ENCODE measurements around the gene PRKAB1.

The PRKAB1 gene

GRCh38 chr12:119664642-119665041 is 3.3 kb upstream of the PRKAB1 start:
- peak; percentile 17 for DNase-seq

GRCh38 chr12:119665164-119665929 is 2.6 kb upstream of the PRKAB1 start:
- DNase-seq = peak; percentile 100

GRCh38 chr12:119666226-119666795 is 1.6 kb upstream of the PRKAB1 start:
- DNase-seq = peak; percentile 46

- DNase-seq = no peak
Measured at GRCh38 chr12:119666900-119667576, 895 bp upstream of the PRKAB1 start.

DNA sequence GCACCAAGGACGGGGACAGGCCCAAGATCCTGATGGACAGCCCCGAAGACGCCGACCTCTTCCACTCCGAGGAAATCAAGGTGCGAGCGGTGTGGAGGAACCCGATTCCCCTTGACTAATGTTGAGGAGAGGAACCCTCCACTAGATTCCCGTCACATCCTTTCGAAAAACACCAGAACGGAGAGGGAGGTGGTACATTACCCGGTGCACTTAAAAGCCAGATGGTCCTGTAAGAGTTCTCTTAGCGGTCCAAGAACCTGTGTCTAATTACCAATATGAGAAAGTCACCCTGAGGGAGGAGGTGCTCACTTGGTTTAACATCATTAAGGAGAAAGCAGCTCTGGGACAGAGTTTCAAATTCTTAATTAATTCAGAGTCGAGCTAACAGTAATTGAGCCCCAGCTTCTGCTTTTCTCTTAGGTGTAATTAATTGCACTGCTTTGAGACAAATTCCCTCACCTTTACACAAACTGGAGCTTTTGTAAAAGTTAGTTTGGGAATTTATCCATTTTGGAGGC is 450 bp downstream of the PRKAB1 start:
- peak; percentile 32 for DNase-seq

GRCh38 chr12:119669744-119670472 is 2.0 kb downstream of the PRKAB1 start:
- DNase-seq = peak; percentile 43

GRCh38 chr12:119671070-119671469 is 3.1 kb downstream of the PRKAB1 start:
- DNase-seq = peak; percentile 41

DNA sequence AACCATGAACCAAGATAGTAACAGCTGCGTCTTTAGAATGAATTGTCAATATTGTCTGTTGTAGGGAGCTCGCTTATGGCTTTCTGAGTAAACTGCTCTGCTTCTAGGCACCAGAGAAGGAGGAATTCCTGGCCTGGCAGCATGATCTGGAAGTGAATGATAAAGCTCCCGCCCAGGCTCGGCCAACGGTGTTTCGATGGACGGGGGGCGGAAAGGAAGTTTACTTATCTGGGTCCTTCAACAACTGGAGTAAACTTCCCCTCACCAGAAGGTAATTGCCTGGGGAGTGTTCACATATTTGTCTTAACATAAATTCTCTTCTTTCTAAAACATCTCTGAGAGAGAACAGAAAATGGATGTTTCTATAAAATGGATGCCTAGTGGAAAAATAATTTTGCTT is 4.3 kb downstream of the PRKAB1 start:
- DNase-seq = peak; percentile 89

DNA sequence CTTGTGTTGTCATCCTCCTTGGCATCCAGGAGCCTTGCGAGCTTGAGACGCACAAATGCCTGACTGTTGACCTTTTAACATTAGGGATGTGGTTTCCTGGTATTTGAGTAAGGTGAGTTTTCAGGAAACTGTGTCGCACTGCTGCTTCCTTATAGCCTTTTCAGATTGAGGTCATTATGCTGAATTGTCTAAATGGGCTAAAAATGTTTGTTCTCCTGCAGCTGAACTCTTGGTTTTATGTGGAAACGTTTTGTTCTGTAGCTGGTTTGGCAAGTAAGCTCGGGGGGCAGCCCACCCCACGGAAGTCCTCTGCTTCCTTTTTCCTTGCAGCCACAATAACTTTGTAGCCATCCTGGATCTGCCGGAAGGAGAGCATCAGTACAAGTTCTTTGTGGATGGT is 5.7 kb downstream of the PRKAB1 start:
- no peak for DNase-seq

- DNase-seq = no peak
Measured at GRCh38 chr12:119674560-119674959, 6.6 kb downstream of the PRKAB1 start.

GRCh38 chr12:119676022-119676421 is 8.1 kb downstream of the PRKAB1 start:
- DNase-seq = no peak

GRCh38 chr12:119676573-119676972 is 8.6 kb downstream of the PRKAB1 start:
- DNase-seq = peak; percentile 31

- DNase-seq = no peak
Measured at GRCh38 chr12:119678459-119678858, 10.5 kb downstream of the PRKAB1 start.

GRCh38 chr12:119679081-119679480 is 11.1 kb downstream of the PRKAB1 start:
- no peak for DNase-seq

DNA sequence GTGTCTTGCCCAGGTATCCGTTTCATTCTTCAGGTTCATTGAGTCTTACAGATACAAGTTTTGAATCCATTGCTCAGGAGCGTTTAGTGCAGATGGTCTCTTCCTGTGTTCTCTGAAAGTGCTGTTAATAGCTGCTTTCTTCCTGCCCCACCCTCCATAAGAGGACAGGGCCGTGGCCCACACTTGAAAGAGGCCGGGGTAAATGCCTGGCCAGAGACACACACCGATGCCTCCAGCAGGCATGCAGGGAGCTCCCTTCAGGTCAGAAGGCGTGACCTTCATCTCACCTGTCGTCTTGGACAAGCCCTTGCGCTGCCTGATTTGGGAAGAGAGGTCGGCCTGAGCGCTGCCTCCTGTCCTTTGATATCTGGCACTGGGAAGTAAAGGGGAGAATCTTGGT is 11.6 kb downstream of the PRKAB1 start:
- DNase-seq = no peak

DNA sequence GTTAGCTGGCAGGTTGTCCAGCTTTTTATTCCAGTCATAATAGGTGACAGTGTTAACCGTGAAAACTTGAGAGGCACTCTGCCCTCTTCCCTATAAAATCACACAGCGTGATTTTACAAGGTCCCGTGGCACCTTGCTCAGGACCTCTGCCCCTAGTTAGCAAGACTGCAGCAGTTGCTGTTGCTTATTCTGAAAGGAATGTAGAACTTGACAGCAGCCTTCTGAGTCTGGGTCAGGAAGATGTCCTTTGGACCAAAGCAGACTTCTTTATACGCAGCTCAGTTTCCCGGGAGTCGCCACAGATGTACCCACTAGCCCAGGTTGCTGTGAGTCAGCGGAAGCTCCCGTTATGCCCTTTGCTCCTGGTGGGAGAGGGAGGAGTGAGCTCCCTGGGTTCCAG is 13.2 kb downstream of the PRKAB1 start:
- no peak for DNase-seq

DNA sequence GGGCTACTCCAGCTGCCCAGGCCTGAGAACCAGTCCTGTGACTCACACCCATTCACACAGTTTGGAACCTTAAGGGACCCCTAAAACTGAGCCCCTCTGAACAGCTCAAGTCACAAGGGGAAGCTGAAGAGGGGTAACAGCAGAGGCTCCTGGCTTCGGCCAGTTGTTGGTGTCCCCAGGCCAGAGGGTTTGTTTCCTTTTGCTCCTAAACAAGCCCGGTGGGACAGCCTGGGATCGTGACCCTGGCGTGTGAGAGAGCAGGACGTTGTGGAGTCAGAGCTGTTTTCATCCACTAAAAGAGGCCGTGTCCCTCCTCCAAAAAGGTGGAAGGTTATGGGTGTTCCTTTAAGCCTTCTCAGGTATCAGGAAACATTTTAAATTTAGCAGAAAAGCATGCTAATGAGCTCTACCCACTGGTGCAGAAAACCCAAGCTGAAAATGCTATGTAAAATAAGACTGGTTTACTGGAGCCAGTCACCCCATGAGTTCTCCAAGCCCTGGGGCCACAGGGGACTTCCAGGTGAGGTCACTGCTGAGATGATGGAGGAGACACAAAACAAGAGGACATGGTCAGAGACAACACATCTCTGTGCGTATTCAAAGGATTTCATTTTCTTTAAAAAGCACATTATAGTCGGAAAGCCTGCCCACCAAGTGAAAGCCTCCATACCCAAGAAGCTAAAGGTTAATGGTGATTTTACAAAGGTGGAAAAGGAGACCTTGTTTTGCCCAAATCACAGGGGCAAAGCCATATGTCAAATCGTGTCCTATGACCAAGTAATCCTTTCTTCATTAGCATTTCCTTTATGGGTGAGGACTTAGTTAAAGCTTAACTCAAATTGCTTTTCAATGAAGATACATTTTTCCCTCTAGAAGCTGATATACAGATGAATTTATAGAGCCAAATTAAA is 14.1 kb downstream of the PRKAB1 start:
- peak; percentile 19 for DNase-seq

- peak; percentile 91 for DNase-seq
Measured at GRCh38 chr12:119682639-119683252, 14.8 kb downstream of the PRKAB1 start.

GRCh38 chr12:119683413-119683812 is 15.5 kb downstream of the PRKAB1 start:
- no peak for DNase-seq

GRCh38 chr12:119683816-119684215 is 15.9 kb downstream of the PRKAB1 start:
- no peak for DNase-seq

DNA sequence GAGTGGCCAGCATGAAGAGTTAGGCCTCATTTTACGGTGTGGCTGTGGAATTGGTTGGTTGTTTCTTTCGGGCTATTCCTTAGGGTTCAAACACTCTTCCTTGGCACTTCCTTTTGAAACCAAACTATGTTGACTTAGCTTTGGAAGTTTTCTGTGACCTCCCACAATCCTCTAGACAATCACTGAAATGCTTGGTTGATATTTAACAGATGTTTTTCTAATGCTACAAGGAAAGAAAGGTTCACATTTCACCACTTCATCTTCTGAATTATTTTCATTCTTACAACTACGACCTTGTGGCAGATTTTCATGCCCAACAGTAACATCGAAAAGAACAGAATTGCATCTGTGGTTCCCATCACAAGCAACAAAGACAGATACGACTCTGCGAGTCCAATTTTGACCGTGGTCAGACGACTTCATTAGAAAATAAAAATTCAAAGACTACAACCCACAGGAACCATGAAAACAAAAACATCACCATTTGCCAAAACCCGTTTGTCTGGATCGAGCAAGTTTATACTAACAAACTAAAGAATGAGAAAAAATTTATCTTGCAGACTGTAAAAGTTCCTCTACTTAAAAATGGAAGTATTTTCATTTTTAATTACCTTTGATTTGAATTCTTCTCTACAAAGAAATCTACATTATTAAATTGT is 16.9 kb downstream of the PRKAB1 start:
- DNase-seq = no peak

All from hematopoietic multipotent progenitor cell treated with erythropoietin and hydrocortisone succinate and interleukin-3 and kit ligand, for 8 days (in vitro differentiated cells).